ENCODE results near the gene GPR17.

Gene GPR17

GRCh38 chr2:127685410-127686080, 39.6 kb downstream of the GPR17 start:
- DNase-seq (ENCODE audit: low read depth, low spot score) = no peak

DNA sequence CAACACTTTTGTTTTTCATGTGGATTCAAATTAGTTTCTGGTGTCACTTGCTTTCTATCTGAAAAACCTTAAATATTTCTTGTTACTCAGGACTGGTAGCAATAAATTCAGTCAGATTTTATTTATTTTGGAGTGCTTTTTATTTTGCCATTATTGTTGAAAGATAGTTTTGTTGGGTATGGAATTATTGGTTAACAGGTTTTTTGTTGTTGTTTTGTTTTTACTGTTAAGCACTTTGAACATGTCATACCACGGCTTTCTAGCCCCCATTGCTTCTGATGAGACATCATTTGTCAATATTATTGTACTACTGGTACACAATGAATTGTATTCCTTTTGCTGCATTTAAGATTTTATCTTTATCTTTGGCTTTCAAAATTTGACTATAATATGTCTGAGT, 42.5 kb downstream of the GPR17 start:
- DNase-seq (ENCODE audit: low read depth, low spot score) = no peak

DNA sequence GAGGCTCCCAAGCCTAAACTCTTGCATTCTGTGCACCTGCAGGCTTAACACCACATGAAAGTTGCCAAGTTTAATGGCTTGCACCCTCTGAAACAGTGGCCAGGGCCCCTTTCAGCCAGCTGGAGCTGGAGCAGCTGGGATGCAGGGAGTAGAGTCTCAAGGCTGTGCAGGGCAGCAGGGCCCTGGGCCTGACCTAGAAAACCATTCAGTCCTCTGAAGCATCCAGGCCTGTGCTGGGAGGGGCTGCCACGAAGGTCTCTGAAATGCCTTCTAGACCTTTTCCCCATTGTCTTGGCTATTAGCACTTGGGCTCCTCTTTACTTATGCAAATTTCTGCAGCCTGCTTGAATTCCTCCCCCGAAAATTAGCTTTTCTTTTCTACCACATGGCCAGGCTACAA, 44.7 kb downstream of the GPR17 start:
- DNase-seq (ENCODE audit: low read depth, low spot score) = no peak

- no peak for DNase-seq (ENCODE audit: low read depth, low spot score)
These were observed 49.0 kb downstream of the GPR17 start for GRCh38 chr2:127694986-127695385.

- DNase-seq (ENCODE audit: low read depth, low spot score) = no peak
These were observed 49.8 kb downstream of the GPR17 start for GRCh38 chr2:127695491-127696472.

- DNase-seq (ENCODE audit: low read depth, low spot score) = no peak
These were observed 51.7 kb downstream of the GPR17 start for GRCh38 chr2:127697482-127698180.

GRCh38 chr2:127698553-127699355, 52.8 kb downstream of the GPR17 start:
- no peak for DNase-seq (ENCODE audit: low read depth, low spot score)

DNA sequence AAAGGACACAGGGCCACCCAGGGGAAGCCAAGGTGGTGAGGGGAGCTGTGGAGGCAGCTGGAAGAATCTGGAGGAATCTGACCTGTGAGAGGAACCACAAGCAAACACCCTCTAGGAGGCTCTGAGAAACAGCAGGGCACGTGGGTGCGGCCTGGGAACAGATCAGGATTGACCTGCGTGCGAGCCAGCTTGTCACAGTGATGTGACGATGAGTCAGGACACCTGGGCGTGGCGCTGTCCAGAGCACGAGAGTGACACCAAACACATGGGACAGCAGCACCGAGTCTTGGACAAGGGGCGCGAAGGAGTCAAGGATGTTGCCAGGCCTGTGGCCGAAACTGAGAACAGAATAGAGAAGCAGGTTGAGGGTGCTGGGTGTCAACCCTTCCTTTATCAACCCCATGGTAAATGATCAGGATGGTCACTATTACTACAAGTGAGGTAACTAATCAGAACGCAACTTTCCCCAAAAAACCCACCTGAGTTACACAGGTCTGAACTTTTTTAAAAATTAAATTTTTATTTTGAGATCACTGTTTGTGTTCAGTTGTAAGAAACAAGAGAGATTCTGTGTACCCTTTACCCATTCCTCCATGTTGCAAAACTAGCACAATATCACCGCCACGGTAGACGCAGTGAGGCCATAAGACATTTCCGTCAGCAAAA, 54.7 kb downstream of the GPR17 start:
- DNase-seq (ENCODE audit: low read depth, low spot score) = no peak

- peak; percentile 91 for DNase-seq (ENCODE audit: low read depth, low spot score)
These were observed 55.3 kb downstream of the GPR17 start, which contains the start of gene SFT2D3 for GRCh38 chr2:127701193-127701650. Gene SFT2D3, plus strand, starts transcription at chr2:127701497. Its CDS starts 32 bp downstream, at chr2:127701529.

DNA sequence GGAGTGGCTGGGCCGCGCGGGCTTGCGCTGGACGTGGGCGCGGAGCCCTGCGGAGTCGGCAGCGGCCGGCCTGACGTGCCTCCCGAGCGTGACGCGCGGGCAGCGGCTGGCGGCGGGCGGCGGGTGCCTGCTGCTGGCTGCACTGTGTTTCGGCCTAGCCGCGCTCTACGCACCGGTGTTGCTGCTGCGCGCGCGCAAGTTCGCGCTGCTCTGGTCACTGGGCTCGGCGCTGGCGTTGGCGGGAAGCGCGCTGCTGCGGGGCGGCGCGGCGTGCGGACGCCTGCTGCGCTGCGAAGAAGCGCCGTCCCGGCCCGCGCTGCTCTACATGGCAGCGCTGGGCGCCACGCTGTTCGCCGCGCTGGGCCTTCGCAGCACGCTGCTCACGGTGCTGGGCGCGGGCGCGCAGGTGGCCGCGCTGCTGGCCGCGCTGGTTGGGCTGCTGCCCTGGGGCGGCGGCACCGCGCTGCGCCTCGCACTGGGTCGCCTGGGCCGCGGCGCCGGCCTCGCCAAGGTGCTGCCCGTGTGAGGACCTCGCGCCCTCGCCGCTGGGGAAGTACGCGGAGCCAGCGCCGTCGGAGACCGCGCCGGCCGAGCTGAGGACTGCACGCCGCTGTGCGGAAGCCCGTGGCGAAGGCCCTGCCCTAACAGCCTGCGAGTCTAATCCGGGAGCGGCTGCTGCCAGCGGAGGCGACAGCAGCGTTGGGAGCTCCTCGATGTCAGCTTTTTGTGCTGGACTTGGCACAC, 55.9 kb downstream of the GPR17 start:
- DNase-seq (ENCODE audit: low read depth, low spot score) = no peak

Measured in iPS DF 19.7 (cell line).